Tibial nerve (tissue), 4 donors: ENCODE measurements around the gene YIF1B. TPM values are rescaled to one million over a fixed set of nuclear protein-coding genes. Genes with fewer than 3 reads are reported as not detected.

Source experiments
- DNase-seq, 2 donors: peaks; one replicate each; pipeline ENCODE4 v3.0.0-alpha.2; 2019; ENCODE audit warnings: low spot score in 2 of 2
- H3K27ac ChIP-seq, 4 donors: fragments of 200-600 bp; sonication (generic) in 3 of 4; one replicate each; pipeline ENCODE4 v1.5.1; 2017 to 2019; ENCODE audit warnings: mild to moderate bottlenecking in 1 of 4
- H3K27me3 ChIP-seq, 2 donors: fragments of 200-600 bp; sonication (generic) in 1 of 2; one replicate each; pipeline versions ENCODE4 v1.5.1 to v1.6.0; 2017 to 2019
- H3K36me3 ChIP-seq, 3 donors: fragments of 200-600 bp; sonication (generic); one replicate each; pipeline ENCODE4 v1.5.1; 2018 to 2019
- H3K4me1 ChIP-seq, 4 donors: fragments of 200-600 bp; sonication (generic) in 3 of 4; one replicate each; pipeline ENCODE4 v1.5.1; 2017 to 2019
- H3K4me3 ChIP-seq, 4 donors: fragments of 200-600 bp; sonication (generic) in 3 of 4; one replicate each; pipeline ENCODE4 v1.5.1; 2017 to 2019; ENCODE audit warnings: mild to moderate bottlenecking in 1 of 4, moderate library complexity in 1 of 4
- H3K9me3 ChIP-seq, 4 donors: fragments of 200-600 bp; sonication (generic) in 3 of 4; one replicate each; pipeline ENCODE4 v1.5.1; 2017 to 2019
- CTCF ChIP-seq, 5 experiments: fragments of 200-600 bp in 3 of 5; fragments of 450-650 bp in 2 of 5; sonication (generic) in 3 of 5; IDR thresholded peaks; one replicate each; pipeline ENCODE4 v1.5.1; 2016 to 2019; ENCODE audit warnings: antibody characterized with exemption in 5 of 5, mild to moderate bottlenecking in 3 of 5, moderate library complexity in 2 of 5
- EP300 ChIP-seq, 2 donors: sonication (generic); formaldehyde crosslinking; IDR thresholded peaks; one replicate each; pipeline ENCODE4 v1.6.1; 2017; ENCODE audit warnings: antibody characterized with exemption in 2 of 2, mild to moderate bottlenecking in 1 of 2
- POLR2A ChIP-seq, 2 donors: fragments of 450-650 bp; IDR thresholded peaks; one replicate each; pipeline ENCODE4 v1.6.1; 2017; ENCODE audit warnings: antibody characterized with exemption in 2 of 2, mild to moderate bottlenecking in 2 of 2, moderate library complexity in 2 of 2
- WGBS, 2 donors: methylation state at CpG; one replicate each; pipeline ENCODE4 v1.1.5; 2018; 5-methylcytosine and 5-hydroxymethylcytosine counted together
- total RNA-seq, 4 donors: library from RNA; depleted of rRNA; stranded (reverse); fragments of >200 nt; gene quantifications; one replicate each; pipeline ENCODE4 v1.1.0, GENCODE V29; 2016

The YIF1B gene
- total RNA-seq, 4 donors from 2014 or later = 30.8 to 57.3 (median 46.0) TPM

GRCh38 chr19:38329651-38330050, 13.9 kb upstream of the YIF1B start:
- TF ChIP-seq EP300 (IDR thresholded peaks at IDR 0.05) (no peak), POLR2A (IDR thresholded peaks at IDR 0.05) (no peak), CTCF (IDR thresholded peaks at IDR 0.05) (no peak)
- Histone ChIP-seq H3K27me3 (no peaks in the 10 kb centered on the region), H3K9me3 (no peaks in the 10 kb centered on the region), H3K4me1 (no peaks in the 10 kb centered on the region), H3K36me3 (peaks cover 0 to 25% (median 11%) of the 10 kb centered on the region in 3 donors), H3K4me3 (no peak overlapping the region), H3K27ac (no peak overlapping the region)
- 86 to 92% methylated on average over 7 of the region's 7 CpGs for WGBS, 2 donors
- no peak for DNase-seq

DNA sequence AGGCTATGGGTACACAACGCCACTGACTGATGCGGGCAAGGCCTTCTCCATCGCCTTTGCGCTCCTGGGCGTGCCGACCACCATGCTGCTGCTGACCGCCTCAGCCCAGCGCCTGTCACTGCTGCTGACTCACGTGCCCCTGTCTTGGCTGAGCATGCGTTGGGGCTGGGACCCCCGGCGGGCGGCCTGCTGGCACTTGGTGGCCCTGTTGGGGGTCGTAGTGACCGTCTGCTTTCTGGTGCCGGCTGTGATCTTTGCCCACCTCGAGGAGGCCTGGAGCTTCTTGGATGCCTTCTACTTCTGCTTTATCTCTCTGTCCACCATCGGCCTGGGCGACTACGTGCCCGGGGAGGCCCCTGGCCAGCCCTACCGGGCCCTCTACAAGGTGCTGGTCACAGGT, 10.8 kb upstream of the YIF1B start:
- H3K27me3 ChIP-seq = no peaks in the 10 kb centered on the region
- DNase-seq = no peak
- H3K36me3 ChIP-seq = peaks cover 0 to 29% (median 11%) of the 10 kb centered on the region in 3 donors
- whole genome bisulfite sequencing, 2 donors = 89 to 94% methylated on average over 19 to 20 of the region's 22 CpGs
- H3K9me3 ChIP-seq = no peaks in the 10 kb centered on the region
- H3K4me3 ChIP-seq = no peak overlapping the region
- no peak for TF ChIP-seq POLR2A (IDR thresholded peaks at IDR 0.05)
- no peak for TF ChIP-seq EP300 (IDR thresholded peaks at IDR 0.05)
- no peak for TF ChIP-seq CTCF (IDR thresholded peaks at IDR 0.05)
- H3K4me1 ChIP-seq = peaks cover 0 to 2% (median 0%) of the 10 kb centered on the region in 4 donors
- no peak overlapping the region for H3K27ac ChIP-seq

DNA sequence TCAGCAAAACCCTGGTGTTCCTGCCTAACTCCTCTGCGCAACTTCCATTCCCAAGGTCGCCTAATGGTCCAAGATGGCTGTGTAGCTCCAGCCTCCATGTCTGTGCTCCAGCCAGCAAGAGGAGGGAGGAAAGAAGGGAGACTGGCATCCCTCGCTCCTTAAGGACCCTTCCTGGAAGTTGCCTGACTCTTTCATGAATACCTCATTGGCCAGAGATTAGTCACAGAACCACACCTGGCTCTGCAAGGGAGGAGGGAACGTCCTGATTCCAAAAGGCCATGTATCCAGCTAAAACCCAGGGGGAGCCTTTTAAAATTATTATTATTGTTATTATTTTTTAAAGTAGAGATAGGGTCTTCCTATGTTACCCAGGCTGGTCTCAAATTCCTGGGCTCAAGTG, 8.7 kb upstream of the YIF1B start:
- no peak for TF ChIP-seq EP300 (IDR thresholded peaks at IDR 0.05)
- TF ChIP-seq POLR2A (IDR thresholded peaks at IDR 0.05) = no peak
- no peak for TF ChIP-seq CTCF (IDR thresholded peaks at IDR 0.05)
- 85 to 90% methylated on average over 4 of the region's 4 CpGs for WGBS, 2 donors
- DNase-seq = no peak
- Histone ChIP-seq H3K27ac (no peak overlapping the region), H3K36me3 (peaks cover 0 to 29% (median 11%) of the 10 kb centered on the region in 3 donors), H3K4me1 (peaks cover 0 to 24% (median 7%) of the 10 kb centered on the region in 4 donors), H3K4me3 (no peak overlapping the region), H3K27me3 (peaks cover 0 to 5% of the 10 kb centered on the region in 2 donors), H3K9me3 (no peaks in the 10 kb centered on the region)

- WGBS, 2 donors = 37% methylated on average over 7 of the region's 7 CpGs
- Histone ChIP-seq H3K27ac (no peak overlapping the region), H3K4me1 (peaks cover 0 to 29% (median 11%) of the 10 kb centered on the region in 4 donors)
Measured at GRCh38 chr19:38323291-38323690, 7.5 kb upstream of the YIF1B start.

More at GRCh38 chr19:38323291-38323690, 7.5 kb upstream of the YIF1B start:
- no peak for DNase-seq
- H3K4me3 ChIP-seq = no peak overlapping the region
- H3K9me3 ChIP-seq = no peaks in the 10 kb centered on the region
- no peak for TF ChIP-seq EP300 (IDR thresholded peaks at IDR 0.05)
- no peak for TF ChIP-seq POLR2A (IDR thresholded peaks at IDR 0.05)
- no peak for TF ChIP-seq CTCF (IDR thresholded peaks at IDR 0.05)
- peaks cover 0 to 28% (median 11%) of the 10 kb centered on the region in 3 donors for H3K36me3 ChIP-seq
- H3K27me3 ChIP-seq = peaks cover 0 to 8% of the 10 kb centered on the region in 2 donors
